ENCODE measurements around the gene AKTIP.
"Not testable (repeated sequence)": the region's sequence is repeated elsewhere in the genome, so short reads cannot be mapped to it uniquely, and the experiment has no call there.

The AKTIP gene

GRCh38 chr16:53502331-53503269 is at the start of gene AKTIP:
Gene AKTIP (minus strand): TSS chr16:53503209. CDS start chr16:53500259, 2,950 bp downstream.
- no peak for DNase-seq (ENCODE audit: low read depth)

GRCh38 chr16:53549970-53550690 is 47.1 kb upstream of the AKTIP start:
- peak; percentile 33 for DNase-seq (ENCODE audit: low read depth)

- no peak for DNase-seq (ENCODE audit: low read depth)
These were observed 44.0 kb upstream of the AKTIP start for GRCh38 chr16:53546988-53547391.

DNA sequence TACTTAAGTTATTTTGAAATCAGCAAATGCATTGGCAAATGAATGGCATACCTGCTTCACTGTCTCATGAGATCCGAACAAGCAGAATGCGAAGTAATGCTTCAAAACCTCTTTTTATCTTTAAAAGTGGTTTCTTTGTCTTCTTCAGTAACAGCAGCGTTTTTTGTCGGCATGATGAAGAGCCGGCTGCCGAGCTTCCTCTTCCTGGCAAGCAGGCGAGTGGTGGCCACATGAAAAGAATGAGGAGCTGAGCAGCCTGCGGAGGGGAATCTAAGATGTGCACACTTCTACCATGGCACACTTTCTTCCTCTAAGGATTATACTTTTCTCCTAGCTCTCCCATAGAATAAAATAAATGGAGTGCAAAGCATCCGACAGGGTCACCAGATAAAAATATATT is 42.4 kb upstream of the AKTIP start:
- peak; percentile 5 for DNase-seq (ENCODE audit: low read depth)

DNA sequence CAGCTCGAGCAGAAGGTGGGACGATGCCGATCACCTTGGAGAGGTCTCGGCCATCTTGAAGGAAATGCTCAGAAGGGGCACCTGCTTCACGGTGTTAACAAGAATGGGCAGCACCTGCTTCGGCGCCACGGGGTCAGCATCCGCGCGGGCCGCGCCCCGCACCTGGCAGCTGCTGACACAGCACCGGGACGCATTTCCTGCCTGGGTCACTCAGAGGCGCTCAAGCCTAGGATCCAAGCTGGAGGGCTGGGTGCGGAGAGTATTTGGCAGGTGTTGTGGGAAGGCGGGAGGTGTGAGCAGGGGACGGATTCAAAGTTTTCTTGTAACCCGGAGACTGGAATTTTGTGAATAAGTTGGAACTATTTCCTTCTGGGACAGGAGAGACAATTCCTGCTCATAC is 39.3 kb upstream of the AKTIP start:
- no peak for DNase-seq (ENCODE audit: low read depth)

- no peak for DNase-seq (ENCODE audit: low read depth)
These were observed 38.3 kb upstream of the AKTIP start for GRCh38 chr16:53541326-53541725.

GRCh38 chr16:53539759-53540718 is 37.0 kb upstream of the AKTIP start:
- DNase-seq (ENCODE audit: low read depth) = not testable (repeated sequence)

DNA sequence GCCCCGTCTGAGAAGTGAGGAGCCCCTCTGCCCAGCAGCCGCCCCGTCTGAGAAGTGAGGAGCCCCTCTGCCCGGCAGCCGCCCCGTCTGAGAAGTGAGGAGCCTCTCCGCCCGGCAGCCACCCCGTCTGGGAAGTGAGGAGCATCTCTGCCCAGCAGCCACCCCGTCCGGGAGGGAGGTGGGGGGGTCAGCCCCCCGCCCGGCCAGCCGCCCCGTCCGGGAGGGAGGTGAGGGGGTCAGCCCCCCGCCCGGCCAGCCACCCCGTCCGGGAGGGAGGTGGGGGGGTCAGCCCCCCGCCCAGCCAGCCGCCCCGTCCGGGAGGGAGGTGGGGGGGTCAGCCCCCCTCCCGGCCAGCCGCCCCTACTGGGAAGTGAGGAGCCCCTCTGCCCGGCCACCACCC is 36.3 kb upstream of the AKTIP start:
- DNase-seq (ENCODE audit: low read depth) = not testable (repeated sequence)

DNA sequence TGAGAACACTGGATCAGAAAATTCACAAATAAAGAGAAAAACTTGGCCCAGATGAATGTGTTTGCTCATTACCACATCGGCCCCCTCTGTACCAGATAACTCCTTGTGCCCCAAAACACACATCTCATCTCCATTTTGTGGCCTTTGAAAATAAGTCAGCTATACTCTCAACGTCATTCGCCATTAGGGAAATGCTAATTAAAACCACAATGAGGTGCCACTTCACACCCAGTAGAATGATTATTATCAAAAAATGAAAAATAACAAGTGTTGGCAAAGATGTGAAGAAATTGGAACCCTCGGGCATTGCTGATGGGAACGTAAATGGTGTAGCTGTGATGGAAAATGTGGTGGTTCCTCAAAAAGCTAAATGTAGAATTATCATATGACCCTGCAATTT is 34.6 kb upstream of the AKTIP start:
- no peak for DNase-seq (ENCODE audit: low read depth)

GRCh38 chr16:53534206-53534605 is 31.2 kb upstream of the AKTIP start:
- DNase-seq (ENCODE audit: low read depth) = no peak

GRCh38 chr16:53530741-53531140 is 27.7 kb upstream of the AKTIP start:
- no peak for DNase-seq (ENCODE audit: low read depth)

DNA sequence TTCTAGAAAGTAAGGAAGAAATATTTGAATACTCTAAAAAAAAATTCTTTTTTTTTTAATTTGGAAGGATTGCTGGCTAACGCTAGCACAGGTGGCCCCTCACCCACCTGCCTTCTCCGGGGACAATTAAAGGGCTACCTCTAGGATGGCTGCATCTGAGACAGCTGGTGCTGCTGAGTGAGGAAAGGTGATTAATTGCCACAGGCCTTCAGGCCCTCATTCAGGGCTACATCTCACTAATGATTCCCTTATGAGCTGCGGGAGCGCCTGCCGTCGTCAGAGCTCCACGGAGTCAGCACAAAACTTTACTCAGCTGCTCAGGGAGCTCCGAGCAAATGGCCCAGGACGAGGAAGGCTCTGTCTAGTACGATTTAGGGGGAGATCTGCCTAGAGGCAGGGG is 27.0 kb upstream of the AKTIP start:
- DNase-seq (ENCODE audit: low read depth) = no peak

DNA sequence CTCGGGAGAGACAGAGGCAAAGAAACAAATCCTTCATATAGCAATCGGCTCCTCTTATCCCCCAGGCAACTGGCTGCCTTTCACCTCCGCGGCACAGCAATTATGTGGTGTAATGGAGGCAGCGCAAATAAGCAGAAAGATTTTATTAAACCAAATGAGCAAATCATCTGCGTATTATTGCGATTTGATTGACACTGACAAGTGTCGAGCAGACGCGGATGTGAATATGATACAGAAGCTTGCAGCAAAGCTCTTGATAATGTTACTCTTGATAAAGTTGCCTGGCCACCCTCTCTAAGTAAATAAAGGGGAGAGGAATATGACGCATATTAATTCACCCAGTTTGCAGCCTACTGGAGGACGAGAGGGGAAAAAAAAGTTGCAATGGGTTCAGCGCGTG is 26.5 kb upstream of the AKTIP start:
- DNase-seq (ENCODE audit: low read depth) = no peak

GRCh38 chr16:53528797-53529196 is 25.8 kb upstream of the AKTIP start:
- DNase-seq (ENCODE audit: low read depth) = no peak

DNA sequence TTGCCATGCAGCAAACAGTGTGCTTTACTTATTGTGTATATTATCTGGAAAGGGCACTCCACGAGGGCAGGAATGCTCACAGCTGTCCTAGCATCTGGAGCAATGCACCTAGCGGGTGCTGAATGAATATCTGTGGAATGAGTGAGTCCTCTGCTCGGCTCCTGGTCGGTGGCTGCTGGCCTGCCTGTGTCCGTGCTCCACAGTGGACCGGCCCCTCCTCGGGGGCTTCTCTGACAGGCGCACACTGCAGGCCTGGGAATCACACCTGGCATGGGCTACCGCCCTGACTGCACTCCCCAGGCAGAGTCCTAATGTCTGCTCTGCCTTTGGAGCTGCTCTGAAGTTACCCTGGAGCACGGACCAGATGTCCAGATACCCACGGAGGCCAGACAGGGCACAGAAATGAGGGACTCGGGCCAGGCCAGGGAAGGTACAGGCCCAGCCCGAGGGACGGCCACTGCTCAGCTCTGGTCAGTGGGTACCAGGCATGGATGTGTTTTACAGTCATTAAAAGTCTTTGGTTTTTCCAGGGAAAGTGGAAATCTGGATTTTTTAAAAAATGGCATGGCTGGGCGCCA is 21.1 kb upstream of the AKTIP start:
- no peak for DNase-seq (ENCODE audit: low read depth)

DNA sequence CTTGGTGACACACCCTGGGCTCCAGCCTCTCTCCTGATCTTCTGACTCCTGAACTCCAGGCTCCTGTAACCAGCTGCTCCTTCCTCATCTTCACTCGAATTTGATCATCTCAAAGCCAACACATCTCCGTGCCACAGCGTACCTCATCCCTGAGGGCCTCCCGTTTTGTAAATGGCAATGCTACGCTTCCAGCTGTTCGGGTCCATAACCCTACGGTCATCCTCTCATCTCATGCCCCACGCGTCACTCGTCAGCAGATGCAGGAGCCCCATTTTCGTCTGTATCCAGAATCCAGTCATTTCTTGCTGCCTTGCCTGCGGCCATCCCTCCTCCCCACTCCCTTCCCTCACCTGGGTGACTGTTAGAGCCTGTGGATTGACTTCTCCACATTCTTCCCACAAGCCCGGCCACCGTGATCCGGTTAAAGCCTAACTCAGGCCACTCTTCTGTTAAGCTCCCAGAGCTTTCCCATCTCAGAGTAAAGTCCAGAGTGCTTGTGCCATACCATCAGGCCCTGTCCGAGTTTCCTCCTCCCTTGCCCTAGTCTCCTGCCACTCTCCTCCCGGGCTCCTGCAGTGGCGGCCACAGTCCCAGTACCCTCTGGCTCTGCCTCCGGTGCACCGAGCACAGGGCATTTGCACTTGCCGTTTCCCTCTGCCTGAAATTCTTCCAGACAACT is 20.3 kb upstream of the AKTIP start:
- DNase-seq (ENCODE audit: low read depth) = no peak

DNA sequence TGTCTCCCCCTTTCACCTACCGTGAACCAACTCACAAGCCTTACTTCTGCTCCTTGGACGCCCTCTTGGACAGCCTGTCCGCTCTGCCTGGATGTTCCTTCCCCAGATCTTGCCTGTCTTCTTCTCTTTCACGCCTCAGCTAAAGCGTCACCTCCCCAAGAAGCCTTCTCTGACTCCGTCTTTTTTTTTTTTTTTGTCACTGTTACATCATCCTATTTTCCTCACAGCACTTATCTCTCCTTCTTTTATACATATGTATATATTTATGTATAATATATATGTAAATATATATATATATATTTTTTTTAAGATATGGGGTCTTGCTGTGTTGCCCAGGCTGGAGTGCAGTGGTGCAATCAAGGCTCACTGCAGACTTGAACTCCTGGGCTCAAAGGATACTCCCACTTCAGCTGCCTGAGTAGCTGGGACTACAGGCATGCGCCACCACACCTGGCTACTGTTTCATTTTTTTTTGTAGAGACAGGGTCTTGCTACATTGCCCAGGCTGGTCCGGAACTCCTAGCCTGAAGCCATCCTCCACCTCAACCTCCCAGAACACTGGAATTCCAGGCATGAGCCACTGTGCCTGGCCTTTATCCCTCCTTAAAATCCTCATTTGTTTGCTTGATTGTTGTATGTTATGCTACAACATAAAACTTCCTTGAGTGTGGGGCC is 16.5 kb upstream of the AKTIP start:
- DNase-seq (ENCODE audit: low read depth) = no peak

- peak; percentile 58 for DNase-seq (ENCODE audit: low read depth)
These were observed 15.8 kb upstream of the AKTIP start for GRCh38 chr16:53518550-53519416.

DNA sequence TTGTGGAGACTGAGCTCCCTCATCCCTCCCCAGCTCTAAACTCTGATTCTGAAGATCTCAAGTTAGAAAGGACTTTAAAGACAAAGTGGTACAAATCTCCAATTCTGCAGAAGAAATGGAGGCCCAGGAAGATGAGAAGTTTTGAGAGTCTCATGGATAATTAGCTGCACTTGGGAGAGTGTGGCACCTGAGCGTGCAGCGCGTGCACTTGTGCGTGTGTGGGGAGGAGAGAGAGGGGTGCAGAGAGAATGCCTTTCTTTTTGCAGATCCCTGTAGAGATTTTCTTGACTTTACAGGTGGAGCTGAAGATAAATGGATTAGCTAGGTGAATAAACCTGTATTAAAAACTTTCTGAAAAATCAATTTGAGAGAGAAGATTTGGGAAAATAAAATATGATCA is 14.8 kb upstream of the AKTIP start:
- DNase-seq (ENCODE audit: low read depth) = no peak

DNA sequence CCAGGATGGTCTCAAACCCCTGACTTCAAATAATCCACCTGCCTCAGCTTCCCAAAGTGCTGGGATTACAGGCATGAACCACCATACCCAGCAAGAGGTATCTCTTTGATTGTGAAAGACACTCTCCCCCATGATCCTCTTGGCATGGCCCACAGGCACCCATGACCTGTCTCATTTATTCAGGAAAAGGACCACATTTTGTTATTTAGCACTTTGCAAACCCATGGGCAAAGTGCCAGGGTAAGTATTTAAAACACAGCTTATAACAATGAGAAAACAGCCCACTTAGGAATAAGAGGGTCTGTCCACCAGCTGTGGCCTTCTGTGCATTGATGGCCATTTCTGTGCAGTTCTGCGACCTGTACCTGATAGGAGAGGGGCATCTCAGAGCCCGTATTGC is 12.8 kb upstream of the AKTIP start:
- no peak for DNase-seq (ENCODE audit: low read depth)
